NCI-H1105 treated with DMSO at 0.1 percent for 48 hours (cell line): Measurements from ENCODE around the gene C1QTNF6.
A peak's percentile ranks its signal among the peaks of the same experiment; 100 is the strongest.
"Not testable (repeated sequence)": the region's sequence is repeated elsewhere in the genome, so short reads cannot be mapped to it uniquely, and the experiment has no call there.

Experiments used
- DNase-seq: peaks from one replicate; lab custom pipeline; 2025; lab: John Stamatoyannopoulos, UW

C1QTNF6 gene

GRCh38 chr22:37206841-37207821, 19.1 kb upstream of the C1QTNF6 start:
- DNase-seq, result no peak

- DNase-seq, result no peak
Measured at GRCh38 chr22:37206118-37206840, 18.2 kb upstream of the C1QTNF6 start.

GRCh38 chr22:37205046-37205445, 17.0 kb upstream of the C1QTNF6 start:
- DNase-seq, result no peak

DNA sequence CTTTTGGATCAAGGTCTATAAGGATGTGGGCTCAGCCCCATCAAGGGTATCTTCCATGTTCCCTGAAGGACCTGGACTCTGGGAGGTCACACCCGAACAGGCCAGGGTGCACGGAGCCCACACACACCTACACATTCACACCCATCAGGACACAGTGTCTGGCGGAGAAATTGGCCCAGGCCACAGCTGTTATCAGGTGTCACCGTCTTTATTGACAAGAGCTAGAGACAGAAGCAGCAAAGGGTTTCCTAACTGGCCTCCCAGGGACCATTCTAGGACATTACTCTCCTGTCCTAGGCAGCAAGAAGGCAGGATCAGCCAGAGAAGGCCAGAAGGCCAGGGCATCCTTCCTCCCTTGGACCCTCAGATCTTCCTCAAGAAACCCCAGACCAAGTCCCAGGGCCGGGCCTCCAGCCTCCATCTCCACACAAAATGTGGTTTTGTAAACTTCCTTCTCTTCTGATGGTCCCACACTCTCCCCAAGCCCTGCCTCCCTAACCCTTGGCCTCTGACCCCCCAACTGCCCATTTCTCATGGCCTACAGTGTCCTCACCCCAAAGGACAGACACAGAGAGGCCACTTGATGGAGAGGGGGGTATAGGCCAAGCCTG, 16.1 kb upstream of the C1QTNF6 start:
- DNase-seq, result no peak

DNA sequence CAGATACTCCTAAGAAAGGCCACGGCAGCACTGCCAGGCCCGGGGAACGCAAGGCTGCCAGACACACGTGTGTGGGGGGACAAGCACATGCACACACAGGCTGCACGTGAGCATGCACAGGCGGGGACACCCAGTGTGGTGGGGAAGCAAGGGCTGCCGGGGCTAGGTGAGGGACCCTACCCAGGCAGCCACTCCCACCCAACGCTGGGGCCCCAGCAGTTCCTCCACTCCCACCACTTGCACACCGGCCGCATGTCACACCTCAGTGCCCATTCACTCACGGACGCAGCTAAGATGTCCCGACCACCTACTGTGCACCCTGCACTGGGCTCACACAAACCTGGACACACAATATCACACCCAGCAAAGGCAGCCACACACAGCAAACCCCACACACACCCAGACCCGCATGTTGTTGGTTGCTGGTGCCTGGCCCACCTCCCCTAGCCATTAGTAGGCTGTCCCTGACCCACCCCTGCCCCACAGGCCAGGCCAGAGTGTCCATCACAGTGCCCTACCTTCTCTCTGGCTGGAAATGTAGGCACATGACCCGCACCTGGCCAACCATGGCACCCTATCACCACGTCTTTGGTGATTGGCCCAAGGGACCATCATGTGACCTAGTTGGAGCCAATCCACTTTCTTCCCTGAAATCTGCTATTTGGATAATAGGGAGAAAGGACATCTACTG, 15.5 kb upstream of the C1QTNF6 start:
- no peak for DNase-seq

DNA sequence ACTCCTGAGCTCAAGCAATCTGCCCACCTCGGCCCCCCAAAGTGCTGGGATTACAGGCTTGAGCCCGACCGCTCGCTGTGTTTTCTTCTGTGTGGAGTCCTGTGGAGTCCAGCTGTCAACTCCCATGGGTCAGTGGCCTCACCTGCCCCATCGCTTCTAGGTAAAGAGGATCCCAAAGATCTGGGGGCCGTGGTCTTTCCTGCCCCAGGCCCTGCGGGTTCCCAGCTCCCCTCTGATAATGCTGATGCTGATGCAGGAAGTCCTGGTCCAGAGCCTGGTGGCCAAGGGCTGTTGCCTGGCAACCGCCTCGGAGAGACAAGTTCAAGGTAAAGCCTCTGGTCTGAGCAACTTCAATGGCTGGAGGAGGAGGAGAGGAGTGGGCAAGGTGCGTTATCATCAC, 14.7 kb upstream of the C1QTNF6 start:
- no peak for DNase-seq

DNA sequence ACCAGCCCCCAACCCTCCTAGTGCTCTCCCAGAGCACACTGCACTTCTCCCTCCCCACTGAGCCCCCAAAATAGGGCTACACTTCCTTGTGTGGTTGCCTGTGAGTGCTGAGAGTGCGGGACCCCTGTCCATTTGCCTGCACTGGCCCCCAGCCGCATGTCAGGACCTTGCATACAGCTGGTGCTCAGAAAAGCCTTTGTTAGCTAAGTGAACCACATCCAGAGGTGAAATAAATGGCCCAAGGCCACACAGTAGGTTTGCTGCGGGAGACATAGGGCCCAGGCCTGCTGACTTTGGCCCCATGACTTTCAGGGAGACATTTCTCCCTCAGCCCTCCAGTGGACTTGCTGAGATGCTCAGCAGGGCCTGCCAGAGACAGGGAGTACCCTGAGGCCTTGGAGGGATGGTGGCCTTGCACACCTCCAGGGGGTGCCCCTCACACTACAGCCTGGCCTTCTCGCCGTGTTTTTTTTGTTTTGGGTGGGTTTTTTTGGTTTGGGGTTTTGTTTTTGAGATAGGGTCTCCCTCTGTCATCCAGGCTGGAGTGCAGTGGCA, 14.0 kb upstream of the C1QTNF6 start:
- no peak for DNase-seq

GRCh38 chr22:37201443-37201820, 13.4 kb upstream of the C1QTNF6 start:
- DNase-seq, result not testable (repeated sequence)

DNA sequence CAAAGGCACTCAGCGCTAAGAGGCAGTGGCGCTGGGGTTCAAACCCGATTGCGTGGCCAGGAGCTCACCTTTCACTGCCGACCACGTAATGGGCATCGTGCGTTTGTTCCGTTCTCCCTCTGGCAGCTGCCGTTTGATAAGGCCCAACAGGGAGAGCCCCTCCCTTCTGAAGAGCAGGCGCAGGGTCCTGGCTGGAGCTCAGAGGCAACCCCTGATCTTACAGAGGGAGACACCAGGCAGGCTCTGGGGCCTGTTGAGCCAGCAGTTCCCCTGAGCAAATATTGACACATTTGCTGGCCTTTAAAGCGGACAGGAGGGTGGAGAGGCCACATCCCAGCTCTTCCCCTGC, 11.7 kb upstream of the C1QTNF6 start:
- no peak for DNase-seq

DNA sequence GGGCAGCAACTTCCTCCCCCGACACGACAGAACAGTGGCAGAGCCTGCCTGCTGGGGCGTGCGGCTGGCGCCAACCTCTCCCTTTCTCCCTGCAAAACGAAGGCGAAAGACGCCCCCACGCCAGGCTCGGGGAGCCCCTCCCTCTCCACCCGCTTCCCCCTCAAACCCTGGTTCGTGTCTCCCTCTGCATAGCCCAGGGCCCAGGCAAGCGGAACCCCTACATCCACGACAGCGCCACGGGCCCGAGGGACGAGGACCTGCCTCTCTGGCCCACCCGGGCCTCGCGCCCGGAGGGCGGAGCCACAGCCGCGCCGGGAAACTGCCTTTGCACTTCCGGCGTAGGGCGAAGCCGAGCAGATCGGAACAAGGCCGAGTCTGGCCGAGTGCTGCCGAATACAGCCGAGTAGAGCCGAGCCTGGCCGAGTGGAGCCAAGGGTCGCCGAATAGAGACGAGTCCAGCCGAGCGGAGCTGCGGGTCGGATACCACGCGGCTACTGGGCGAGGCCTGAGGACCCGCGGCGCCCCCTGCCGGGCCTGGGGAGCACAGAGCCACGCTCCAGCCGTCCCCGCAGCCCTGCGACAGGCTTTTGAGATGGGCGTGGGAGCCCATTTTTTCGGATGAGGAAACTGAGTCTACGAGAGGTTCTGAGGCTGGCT, 11.2 kb upstream of the C1QTNF6 start:
- DNase-seq, result peak; percentile 95

DNA sequence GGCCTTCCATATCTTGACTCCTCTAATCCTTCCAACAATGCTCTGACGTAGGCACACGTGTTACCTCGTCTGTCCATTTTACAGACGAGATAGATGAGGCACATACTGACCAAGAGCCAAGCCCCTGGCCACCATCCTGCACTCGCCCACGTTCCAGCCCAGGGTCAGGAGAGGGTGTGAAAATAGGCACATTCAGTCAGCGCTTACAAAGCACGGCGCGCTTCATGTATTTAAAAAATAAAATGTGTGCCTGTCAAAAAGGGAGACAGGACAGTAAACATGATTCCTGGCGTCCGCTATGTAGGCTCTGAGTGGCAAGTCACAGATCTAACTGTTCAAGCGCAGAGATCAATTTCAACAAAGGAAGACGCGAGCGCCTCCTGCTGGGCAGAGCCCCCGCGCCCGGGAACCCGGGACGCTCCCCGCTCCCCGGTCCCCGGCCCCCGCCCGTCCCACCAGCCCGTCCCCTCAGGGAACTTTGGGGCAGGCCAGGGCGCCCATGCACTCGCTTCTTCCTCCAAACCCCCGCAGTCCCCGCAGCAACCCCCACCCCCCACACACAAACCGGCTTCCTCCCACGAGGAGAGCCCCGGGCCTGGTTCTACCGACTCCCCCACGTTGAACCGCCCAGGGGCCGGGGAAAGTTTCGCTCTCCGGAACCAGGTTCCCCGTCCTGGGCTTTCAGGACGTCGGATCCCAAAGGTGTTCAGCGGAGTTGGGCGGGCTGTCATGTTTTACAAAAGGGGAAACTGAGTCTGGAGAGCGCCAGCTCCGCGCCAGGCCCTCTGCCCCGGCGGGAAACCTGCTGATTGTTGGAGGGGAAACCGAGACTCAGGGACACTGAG, 10.4 kb upstream of the C1QTNF6 start:
- DNase-seq, result peak; percentile 43

GRCh38 chr22:37197451-37198257, 9.6 kb upstream of the C1QTNF6 start:
- peak; percentile 8 for DNase-seq

GRCh38 chr22:37196539-37197450, 8.7 kb upstream of the C1QTNF6 start:
- DNase-seq, result no peak

- no peak for DNase-seq
Measured at GRCh38 chr22:37195921-37196320, 7.9 kb upstream of the C1QTNF6 start.

DNA sequence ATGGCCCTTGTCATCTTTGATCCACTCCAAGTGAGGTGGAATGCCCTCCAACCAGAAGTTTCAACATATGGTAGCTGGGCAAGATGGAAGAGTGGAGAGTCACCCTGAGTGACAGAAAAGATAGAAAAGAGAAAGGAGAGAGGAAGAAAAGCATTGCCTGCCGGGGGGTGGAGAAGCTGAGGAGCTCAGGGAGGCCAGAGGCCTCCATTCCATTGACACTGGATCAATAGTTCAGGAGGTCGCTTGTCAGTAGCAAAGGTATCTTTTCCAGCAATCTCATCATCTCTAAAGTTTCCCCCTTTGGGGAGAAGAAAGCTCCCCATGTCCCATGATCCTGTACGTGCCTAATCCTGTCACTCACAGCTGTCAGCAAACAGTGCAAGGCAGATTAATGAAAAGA, 6.7 kb upstream of the C1QTNF6 start:
- no peak for DNase-seq

GRCh38 chr22:37193629-37194191, 5.7 kb upstream of the C1QTNF6 start:
- DNase-seq, result no peak

DNA sequence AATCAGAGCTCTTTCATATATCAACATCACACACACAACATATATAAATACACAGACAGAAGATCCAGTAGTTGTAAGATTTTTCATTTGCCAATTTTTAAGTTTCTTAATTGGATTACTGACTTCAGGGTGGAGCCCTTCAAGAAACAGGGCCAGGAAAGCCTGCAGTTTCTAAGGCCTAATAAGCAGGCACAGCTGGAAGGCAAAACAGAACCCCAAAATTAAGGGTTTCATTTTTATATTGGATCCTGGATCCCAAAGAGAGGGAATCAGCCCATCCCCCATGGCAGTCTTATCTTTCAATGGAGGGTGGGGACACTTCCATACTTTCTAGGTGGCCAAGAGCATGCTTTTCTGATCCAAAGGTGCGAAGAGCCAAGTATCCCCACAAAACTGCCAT, 4.7 kb upstream of the C1QTNF6 start:
- DNase-seq, result no peak

GRCh38 chr22:37192204-37192603, 4.2 kb upstream of the C1QTNF6 start:
- no peak for DNase-seq
